EL (cell line): Measurements from ENCODE around the gene GNAI1.
A peak's percentile ranks its signal among the peaks of the same experiment; 100 is the strongest.

Experiments
- DNase-seq: peaks from one replicate; pipeline ENCODE4 v3.0.0-alpha.2; 2016

The GNAI1 gene

DNA sequence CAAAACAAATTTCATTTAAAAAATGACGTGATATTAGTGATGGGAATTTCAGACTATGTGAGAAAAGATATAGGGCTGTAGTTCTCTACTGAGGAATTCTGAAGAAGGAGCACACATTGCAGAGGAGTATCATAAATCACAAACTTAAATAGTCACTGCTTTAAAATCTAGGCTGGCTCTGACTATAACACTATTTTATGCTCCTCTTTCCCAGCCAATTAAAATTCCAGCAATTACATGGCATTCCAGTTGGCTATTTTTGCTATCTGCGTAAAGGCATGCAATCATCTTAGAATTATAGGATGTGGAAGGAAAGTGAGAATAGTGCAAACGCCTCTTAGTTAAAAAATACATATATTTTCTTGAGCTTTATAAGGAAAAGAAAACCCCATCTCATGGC, 123.1 kb downstream of the GNAI1 start:
- DNase-seq: no peak

- no peak for DNase-seq
Measured at GRCh38 chr7:80260606-80261005, 126.0 kb downstream of the GNAI1 start.

DNA sequence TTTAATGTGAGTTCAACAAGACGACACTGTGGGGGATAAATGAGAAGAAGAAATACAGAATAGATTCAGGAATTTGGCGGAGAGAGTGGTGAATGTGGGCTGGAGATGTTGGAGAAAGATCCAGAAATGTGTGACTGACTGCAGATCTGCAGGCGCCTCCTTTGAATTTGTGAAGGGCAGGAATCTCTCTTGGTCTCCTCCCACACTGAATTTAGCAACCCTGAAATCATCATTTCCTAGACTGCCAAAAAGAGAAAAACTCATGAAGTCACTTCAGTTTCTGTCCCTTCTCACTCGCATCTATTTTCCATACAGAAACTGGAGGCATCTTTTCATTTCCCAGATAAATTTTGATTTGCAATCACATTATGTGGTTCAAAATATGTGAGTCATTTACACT, 128.7 kb downstream of the GNAI1 start:
- DNase-seq: no peak

GRCh38 chr7:80263821-80264220, 129.2 kb downstream of the GNAI1 start:
- no peak for DNase-seq

DNA sequence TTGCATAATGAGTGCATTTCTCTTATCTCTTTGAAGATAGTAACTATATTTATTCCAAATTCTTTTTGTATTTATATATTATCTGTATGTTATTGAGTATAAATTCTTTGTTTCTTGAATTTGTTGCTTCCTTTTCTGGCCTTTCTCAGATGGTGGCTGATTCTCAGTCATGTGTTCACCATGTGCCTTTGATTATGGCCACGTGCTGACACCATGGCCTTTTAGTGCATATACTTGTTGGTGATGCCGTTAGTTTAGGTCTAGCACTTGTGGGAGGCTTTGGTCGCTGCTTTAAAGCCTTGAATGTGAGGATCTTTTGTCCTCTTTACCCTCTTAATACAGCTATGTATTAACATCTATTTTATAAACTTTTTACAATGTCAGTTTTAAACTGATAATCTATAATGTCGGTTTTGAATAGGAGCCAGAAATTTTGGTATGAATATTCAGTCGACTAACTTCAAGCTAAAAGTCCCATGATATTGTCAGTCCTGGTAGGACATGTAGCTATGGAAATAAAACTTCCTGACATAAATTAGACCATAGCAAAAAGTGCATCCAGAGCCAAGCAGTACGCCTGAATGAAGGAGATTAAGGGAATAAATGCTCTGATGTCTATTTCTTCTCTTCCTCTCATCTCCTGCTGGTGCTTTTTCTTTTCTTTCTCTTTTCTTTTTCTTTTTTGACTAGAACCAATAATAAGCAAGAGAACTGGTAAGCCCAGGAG, 130.3 kb downstream of the GNAI1 start:
- DNase-seq: no peak

DNA sequence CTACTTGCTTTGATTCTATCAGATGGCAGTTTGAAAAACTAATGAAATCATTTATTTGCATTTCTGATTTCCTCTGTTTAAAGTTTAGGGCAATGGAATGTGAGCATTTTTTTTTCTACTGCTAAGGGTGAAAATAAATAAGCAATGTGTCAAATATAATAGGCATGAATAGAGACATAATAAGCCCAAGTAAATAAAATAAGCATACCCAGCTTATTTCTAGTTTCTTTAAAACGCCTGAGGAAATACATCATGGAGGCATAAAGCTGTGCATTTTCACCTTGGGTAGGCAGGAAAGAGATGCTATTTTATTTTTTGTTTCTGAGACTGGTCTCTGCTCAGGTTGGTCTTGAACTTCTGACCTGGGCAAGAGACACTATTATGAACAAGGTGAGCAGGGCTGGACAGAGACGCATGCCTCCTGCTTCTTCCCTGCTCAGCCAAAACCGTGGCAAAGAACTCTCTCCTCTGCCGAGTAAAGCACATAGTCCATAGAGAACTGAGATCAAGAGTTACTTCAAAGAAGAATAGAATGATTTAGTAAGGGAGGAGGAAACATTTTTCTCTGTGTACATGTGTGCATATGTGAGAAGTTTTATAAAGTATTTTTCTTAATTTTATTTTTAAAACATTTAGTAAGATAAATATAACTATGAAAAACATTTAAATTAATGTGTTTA, 138.1 kb downstream of the GNAI1 start:
- DNase-seq: no peak

- peak; percentile 64 for DNase-seq
Measured at GRCh38 chr7:80273327-80273726, 138.7 kb downstream of the GNAI1 start.

DNA sequence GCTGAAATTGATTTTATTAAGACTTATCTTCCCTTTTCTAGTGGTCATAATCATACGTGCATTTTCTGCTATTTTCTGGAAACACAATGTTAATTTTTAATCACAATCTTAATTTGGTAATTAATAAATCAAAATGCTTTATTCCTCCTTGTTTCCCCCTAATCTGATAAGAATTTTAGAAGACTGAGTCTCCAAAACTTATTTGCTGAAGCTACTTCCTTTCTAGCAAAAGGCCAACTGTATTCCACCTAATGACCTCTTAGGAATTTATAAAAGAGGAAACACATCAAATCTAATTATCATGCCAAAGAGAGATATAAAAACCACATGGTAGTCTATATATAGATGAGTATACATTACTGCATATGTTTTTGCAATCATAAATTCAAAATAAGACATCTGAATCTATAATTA, 140.6 kb downstream of the GNAI1 start:
- DNase-seq: no peak
